Measurements from ENCODE around the gene P2RY13.

P2RY13 gene

GRCh38 chr3:151329363-151329762, at the start of gene P2RY13:
P2RY13 (minus strand) TSS chr3:151329549; CDS start chr3:151329528, 21 bp downstream.
- DNase-seq = no peak

DNA sequence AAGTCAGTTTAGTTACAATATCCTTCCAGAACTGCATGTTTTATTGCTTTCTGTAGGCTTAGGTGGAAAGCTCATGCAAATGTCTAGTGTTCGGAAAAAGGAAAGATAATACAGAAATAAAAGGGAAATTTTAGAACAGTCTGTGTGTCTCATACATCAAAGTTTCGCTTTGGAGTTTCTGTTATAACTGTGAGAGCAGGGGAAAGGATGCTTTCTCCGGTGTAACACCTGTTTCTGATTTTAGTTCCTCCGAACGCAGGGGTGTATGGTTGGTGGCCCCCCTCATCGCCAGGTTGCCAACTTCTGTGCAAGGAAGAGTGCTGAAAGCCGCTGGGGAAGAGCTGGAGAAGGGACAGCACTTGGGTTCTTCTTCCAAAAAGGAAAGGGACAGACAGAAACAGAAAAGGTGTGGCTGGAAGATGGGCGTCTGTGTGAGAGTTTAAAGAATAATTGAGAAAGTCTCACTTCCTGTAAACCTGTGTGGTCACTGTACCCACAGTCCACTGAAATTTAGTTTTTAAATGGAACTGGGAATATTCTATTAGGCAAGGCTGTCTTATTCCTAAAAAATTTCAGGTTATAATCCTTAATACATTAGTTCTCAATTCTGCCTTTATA, 48.5 kb upstream of the P2RY13 start:
- DNase-seq = no peak

DNA sequence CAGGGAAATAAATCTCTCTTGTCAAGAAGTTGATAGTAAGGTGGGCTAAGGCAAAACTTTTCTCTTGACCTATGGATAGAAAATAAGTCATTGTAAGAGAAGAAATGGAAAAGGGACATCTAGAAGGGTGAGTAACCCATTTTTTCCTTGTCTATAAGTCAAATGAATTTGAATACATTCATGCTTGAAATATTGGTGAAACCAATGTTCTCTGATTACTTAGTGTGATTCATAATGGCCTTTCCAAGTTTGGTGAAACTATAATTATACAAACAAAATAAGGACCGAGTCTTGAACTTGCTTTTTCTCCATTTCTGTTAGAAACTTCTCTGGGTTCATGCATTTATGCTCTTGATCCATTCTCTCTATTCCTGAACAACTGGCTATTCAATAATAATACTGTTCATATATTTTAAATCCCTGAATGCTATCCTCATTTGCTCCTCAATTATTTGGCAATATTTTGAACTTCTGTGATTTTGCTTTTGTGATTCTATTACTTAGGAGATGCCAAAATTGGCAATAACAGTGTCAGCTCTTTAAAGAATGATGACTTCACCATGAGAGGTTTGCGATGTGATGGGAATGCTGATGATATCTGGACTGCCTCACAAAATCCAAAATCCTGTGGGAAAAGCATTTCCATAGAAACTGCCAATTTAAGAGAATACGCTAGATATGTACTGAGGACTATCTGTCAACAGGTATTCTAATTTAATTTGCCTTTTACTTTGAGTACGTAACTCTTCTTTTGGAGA, 42.9 kb upstream of the P2RY13 start:
- no peak for DNase-seq

DNA sequence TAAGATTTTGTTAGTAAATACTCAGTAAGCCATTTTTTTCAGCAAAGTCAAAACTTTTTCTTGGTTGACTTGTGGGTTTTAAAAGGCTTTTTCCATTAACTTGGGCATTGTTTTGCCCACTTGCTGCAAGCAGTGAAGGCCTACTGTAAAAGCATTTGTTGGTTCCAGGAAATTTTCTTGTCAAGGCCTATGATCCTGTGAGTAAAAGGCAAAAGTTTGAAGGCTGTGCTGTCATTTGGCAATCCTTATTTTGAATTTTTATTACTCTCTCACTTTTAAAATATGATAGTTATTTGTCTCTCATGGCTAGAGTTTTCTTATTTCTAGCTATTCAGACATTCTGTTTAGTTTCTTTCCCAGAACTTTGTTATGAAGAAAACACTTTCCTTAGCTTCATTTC, 42.2 kb upstream of the P2RY13 start:
- DNase-seq = no peak

GRCh38 chr3:151367448-151367847, 38.1 kb upstream of the P2RY13 start:
- DNase-seq = no peak

DNA sequence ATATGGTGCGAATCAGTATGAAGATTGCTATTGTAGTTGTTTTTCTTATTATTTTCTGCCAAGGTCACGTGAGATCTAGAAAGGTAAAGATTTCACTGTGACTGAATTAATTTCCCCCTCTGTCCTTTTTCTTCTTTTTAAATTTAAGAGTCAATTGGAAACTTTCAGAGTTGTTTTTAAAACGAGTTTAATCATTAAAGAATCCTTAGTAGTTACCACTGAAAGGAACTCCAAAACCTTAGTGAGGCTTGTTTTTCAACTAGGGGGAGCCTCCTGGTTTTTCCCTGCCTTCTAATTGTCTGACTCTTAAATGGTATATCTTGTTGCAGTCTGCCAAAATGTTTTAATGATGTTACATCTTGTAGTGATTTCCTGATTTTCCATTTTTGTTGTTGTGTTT, 37.6 kb upstream of the P2RY13 start:
- DNase-seq = no peak

GRCh38 chr3:151362751-151363174, 33.4 kb upstream of the P2RY13 start:
- no peak for DNase-seq

GRCh38 chr3:151357463-151357850, 28.1 kb upstream of the P2RY13 start:
- DNase-seq = no peak

GRCh38 chr3:151356794-151357462, 27.6 kb upstream of the P2RY13 start:
- no peak for DNase-seq

GRCh38 chr3:151351648-151352047, 22.3 kb upstream of the P2RY13 start:
- DNase-seq = no peak

DNA sequence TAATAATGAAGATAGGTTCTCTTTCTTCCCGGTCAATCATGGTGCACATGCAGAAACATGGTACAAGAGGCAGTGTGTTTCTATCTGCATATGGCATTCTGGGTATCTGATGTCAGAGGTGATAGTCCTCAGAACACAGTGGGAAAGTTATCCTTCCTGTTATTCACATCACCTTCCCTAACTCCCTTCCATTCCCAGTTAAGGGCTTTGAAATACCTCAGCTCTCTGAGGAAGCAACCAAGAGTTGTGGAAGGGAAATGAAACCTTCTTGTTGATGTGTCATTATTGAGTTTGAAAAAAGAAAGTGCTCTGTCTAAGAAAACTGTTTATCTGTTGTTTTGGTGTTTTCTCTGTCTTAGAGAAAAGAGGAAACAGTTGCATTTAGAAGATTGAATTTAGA, 21.9 kb upstream of the P2RY13 start:
- no peak for DNase-seq

GRCh38 chr3:151350656-151351055, 21.3 kb upstream of the P2RY13 start:
- DNase-seq = no peak

GRCh38 chr3:151347432-151347831, 18.1 kb upstream of the P2RY13 start:
- DNase-seq = no peak

- DNase-seq = no peak
Observed at GRCh38 chr3:151346292-151346691, 16.9 kb upstream of the P2RY13 start.

DNA sequence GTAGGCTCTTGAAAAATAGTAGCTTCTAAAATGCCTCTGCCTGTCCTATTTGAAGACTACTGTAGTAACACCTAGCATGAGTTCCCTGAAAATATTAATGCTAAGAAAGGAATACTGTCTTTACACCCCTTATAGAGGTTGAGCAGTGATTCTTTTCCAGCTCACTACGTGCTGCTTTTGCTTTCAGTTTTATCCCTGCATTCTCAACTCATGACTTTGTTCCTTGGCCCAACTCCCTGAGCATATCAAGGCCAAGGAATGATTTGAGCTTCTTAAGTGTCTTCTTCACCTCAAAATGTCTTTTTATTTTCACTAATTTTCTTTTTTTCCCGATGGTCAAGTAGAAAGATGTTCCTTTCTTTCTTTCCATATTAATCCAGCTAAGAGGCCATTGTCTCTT, 16.5 kb upstream of the P2RY13 start:
- no peak for DNase-seq

DNA sequence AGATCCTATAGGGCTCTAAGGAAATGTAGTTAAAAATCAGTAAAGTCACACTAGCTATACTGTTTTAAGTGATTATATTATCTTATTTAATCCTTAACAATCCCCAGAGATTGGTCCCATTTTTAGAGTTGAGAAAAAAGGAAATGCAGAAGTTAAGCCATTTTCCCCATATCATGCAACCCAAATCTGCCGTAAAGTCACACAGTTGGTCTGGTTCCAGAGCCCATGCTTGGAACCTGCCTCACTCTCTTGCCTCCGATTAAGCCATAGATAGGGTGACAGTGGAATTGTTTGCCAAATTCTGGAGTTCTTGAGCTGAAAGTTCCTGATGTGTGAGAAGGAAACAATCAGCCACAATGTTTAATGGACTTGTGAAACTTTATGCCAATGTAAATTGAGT, 2.3 kb upstream of the P2RY13 start:
- DNase-seq = no peak

- DNase-seq = no peak
Observed at GRCh38 chr3:151330899-151331298, 1.6 kb upstream of the P2RY13 start.

DNA sequence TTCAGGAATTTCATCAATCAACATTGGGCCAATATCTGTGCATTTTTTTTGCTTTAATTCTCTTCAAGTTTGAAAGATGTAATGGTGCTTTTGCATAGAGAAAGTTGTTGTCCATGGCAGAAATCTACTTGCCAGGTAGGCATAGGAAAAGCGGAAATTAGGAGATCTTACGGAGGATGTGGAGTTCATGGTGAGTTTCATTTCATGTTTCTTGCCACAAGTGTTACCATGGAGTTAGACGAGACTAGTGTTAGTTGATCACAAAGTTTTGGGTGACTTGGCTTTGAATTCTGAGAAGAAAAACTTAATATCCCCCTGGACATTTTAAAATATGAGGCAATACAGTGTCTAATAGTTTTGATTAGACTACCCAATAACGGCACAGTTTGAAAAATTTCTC, 1.0 kb upstream of the P2RY13 start:
- DNase-seq = no peak

DNA sequence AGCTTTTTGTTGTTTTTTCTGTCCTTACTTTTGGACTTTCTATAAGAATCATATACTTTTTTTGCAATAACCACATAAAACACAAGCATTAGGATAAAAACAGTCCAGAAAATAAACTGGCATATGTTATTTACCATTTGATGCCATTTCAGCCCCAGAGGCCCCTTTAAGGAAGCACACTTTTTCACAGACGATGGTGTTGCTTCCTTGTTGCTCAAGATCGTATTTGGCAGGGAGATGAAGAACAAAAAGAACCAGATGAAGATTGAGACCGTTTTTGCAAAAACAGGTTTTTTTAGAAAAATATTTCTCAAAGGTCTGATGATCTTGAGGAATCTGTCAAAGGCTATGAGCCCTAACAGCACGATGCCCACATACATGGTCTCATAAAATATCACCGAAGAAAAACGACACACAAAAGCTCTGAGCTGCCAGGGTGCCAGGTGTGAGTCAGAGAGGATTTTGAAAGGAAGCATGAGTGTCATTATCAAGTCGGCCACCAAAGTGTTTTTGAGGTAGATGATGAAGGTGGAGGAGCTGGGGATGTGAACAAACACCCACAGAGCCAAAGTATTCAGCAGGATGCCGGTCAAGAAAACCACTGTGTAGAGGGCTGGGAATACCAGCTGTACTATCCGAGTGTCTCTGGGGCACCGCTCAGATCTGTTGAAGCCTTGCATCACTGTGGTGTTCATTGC, 902 bp downstream of the P2RY13 start:
- no peak for DNase-seq

DNA sequence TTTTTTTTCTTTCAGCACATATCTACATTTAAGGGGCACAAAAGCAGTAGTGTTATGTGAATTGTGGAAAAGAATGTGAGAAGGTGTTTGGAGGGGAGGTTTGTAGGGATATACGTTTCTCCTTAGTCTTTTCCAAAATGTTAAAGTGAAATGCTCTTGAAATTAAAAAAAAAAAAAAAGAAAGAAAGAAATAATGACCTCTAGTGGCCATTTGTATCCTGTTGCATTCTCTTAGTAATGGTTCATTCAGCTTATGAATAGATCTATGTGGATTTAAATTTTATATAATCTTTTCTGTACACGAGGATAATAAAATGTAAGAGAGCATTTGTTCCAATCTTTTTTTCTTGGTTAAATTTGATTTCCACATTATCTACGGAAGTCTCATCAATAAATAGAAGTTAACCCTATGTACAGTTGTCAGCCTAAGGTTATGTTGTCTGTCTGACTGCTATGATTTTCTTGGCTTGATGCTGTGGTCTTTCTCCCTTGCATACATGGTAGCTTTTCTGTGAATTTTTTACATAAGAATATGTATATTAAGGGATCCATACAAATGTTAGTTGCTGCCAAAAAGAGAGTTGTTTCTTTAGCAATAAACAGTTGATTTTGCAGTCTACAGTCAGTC, 1.7 kb downstream of the P2RY13 start:
- DNase-seq = no peak

- no peak for DNase-seq
Observed at GRCh38 chr3:151322511-151322910, 6.8 kb downstream of the P2RY13 start.

DNA sequence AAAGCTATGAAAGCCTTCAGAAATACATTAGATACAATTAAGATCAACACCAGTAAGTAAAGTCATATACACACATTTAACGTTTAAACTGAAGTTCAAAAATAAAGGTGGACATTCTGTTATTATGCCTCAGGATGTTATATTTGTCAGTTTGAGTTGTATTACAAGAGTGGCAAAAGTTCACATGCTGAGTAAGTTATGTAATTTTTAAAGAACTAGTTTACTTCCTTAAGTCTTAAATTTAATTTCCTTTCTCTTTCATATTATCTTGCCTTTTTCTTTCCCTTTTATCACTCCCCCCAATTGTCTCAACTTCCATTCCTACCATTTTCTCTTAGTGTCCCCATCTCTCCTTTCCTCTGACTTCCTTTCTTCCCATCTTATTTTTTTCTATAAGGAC, 7.8 kb downstream of the P2RY13 start:
- no peak for DNase-seq

DNA sequence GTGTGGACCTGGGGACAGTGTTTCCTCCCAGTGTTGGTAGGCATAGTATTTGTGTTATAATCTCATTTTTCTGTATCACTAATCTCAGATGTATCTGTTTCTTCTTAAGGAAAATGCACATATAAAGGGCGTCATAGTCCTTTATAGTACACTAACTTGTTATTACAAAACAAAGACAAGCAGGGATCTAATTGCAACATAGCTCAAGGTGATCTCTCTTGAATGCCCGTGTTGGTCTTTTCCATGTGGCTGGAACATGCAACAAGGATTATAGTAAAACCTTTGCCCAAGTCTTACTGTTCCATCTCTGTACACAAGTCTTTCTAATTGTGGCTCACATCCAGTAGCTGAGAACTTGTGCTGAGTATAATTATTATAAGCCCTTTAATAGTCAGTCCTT, 9.2 kb downstream of the P2RY13 start:
- DNase-seq = no peak
